Embryonic facial prominence (tissue), 1 donor: Measurements from ENCODE around the gene DSCAM.

Source experiments
- DNase-seq: peaks from one replicate; pipeline ENCODE4 v3.0.0-alpha.2; 2016; ENCODE audit errors: extremely low spot score

DSCAM gene

GRCh38 chr21:40615505-40616376, 231.2 kb downstream of the DSCAM start:
- DNase-seq, result no peak

GRCh38 chr21:40613546-40614030, 233.4 kb downstream of the DSCAM start:
- DNase-seq, result no peak

GRCh38 chr21:40610345-40610744, 236.6 kb downstream of the DSCAM start:
- DNase-seq, result no peak

- no peak for DNase-seq
Observed at GRCh38 chr21:40606341-40606740, 240.6 kb downstream of the DSCAM start.

GRCh38 chr21:40605094-40605493, 241.9 kb downstream of the DSCAM start:
- no peak for DNase-seq

GRCh38 chr21:40603774-40604173, 243.2 kb downstream of the DSCAM start:
- no peak for DNase-seq

- DNase-seq, result no peak
Observed at GRCh38 chr21:40602080-40602479, 244.9 kb downstream of the DSCAM start.

GRCh38 chr21:40595806-40596205, 251.2 kb downstream of the DSCAM start:
- no peak for DNase-seq

GRCh38 chr21:40587736-40588346, 259.1 kb downstream of the DSCAM start:
- no peak for DNase-seq

- no peak for DNase-seq
Observed at GRCh38 chr21:40586575-40586974, 260.4 kb downstream of the DSCAM start.

GRCh38 chr21:40577285-40578043, 269.5 kb downstream of the DSCAM start:
- DNase-seq, result no peak

- no peak for DNase-seq
Observed at GRCh38 chr21:40575976-40576375, 271.0 kb downstream of the DSCAM start.

- DNase-seq, result no peak
Observed at GRCh38 chr21:40569357-40569756, 277.6 kb downstream of the DSCAM start.

- no peak for DNase-seq
Observed at GRCh38 chr21:40568807-40569206, 278.2 kb downstream of the DSCAM start.

- DNase-seq, result no peak
Observed at GRCh38 chr21:40567501-40567900, 279.5 kb downstream of the DSCAM start.

GRCh38 chr21:40566486-40566885, 280.5 kb downstream of the DSCAM start:
- no peak for DNase-seq

- DNase-seq, result no peak
Observed at GRCh38 chr21:40564318-40564717, 282.6 kb downstream of the DSCAM start.

GRCh38 chr21:40563900-40564299, 283.1 kb downstream of the DSCAM start:
- no peak for DNase-seq

- DNase-seq, result no peak
Observed at GRCh38 chr21:40562242-40563002, 284.5 kb downstream of the DSCAM start.

- no peak for DNase-seq
Observed at GRCh38 chr21:40556442-40556968, 290.5 kb downstream of the DSCAM start.

GRCh38 chr21:40555021-40555528, 291.9 kb downstream of the DSCAM start:
- no peak for DNase-seq
